Cortex of kidney (tissue), 1 donor: ENCODE results near the gene TGM2.

Experiments used
- DNase-seq: peaks from one replicate; lab custom pipeline; 2025; lab: John Stamatoyannopoulos, UW

Gene TGM2

GRCh38 chr20:38132156-38132909 lies 32.7 kb downstream of the TGM2 start:
- DNase-seq = no peak

- no peak for DNase-seq
These were observed 33.4 kb downstream of the TGM2 start for GRCh38 chr20:38131588-38132121.

DNA sequence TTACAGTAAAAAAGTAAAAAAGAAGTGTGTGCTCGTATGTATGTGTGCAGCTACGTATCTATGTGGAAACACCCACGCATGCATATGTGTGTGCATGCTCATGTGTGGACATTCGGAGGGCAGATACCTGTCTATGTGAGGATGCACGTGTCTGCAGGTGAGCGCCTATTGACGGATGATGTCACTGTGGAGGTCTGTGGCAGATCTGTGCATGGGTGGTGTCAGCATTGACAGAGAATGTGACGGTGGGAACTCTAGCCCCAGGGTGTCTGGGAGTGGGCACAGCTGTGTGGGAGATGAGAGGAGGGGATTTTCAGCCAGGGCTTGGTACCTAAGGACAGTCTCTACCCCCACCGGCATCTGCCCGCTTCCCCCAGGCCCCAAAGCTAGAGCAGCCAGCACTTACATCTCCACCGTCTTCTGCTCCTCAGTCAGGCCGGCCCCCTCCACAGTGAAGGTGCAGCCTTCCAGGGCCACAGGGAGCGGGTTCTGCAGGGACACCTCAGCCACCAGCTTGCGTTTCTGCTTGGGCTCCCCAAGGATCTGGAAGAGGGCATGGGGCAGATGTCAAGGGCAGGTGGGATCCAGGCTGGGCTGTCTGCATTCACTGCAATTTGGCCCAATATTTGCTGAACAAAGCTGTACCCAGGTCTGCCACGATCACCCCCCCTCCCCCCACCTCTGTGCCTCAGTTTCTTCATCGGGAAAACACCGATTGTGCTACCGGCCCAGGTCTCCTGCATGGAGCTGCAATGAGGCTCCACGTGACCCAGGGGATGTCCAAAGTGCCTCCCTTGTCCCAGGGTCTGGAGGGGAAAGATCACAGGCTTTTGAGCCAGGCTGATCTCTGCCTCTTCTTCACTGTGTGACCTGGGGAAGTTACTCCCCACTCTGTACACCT lies 34.1 kb downstream of the TGM2 start:
- DNase-seq = no peak

DNA sequence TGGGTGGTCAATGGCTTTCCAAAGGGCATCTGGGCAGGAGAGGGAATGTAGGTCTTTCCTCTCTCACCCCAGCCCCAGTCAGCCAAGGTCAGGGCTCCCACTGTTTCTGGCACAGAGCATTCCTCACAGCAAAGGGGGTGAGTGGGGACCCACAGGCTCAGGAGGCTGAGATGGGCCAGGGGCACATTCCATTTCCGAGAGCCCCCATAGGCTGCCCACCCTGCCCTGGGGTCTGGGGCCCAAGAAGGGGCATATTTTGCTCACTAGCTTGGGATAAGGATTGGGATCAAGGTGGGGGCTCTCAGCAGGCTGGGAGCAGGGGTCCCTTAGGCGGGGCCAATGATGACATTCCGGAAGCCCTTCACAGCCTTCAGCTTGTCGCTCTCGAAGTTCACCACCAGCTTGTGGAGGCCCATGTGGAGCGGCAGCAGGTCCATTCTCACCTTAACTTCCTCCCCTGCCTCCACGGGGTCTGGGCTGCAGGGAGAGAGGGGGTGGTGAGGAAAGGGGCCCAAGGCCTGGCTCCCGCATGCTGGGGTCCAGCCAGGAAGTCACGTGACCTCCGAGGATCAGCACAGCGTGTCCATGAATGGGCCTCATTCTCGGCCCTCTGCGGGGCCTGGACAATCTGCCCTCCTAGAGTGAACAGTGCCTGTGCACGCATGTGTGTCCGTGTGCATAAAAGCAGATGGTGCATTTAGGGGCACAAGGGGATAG lies 35.0 kb downstream of the TGM2 start:
- no peak for DNase-seq

DNA sequence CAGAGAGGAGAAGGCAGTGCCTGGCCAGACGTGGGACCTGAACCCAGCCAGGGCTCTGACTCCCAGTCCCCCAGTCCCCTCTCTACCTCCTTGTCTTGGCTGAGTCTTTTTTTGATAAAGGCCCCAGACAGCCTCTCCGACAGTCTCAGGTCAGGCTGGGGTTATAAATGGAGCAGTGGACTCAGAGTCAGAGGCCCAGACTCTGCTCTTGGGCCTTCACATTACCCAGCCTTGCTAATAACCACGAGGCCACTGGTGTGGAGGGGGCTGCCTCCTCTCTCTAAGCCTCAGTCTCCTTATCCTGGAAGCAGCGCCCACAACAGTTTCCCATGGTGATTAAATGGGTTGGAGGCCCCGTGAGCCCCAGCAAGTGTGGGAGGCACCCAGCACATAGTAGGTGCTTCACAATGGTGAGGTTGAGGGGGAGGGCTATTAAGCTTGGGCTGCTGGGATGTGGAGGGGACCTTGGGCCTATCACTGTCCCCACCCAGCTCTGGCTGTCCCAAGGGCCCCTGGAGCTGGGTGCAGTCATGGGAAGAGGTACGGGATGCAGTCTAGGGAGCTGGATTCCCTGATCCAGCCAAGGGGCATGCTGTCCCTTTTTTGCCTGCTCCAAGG lies 35.7 kb downstream of the TGM2 start:
- DNase-seq = no peak

DNA sequence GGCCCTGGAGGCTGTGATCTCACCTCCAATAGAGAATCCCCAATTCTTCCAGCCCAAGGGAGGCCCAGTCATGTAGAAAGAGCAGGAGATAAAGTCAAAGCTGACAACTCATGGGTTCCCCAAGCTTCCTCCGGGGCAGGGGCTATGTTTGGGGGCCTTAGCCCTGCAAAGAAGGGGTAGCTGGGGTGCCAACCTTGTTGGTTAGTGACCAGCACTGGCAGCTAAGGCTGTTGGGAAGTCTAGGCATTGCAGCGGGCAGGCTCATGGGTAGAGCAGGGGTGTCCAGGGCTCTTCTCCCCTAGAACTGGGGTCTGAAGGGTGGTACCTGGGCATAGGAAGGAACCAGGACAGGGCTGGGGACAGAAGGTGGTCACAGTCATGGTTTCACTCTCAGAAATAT lies 36.4 kb downstream of the TGM2 start:
- no peak for DNase-seq

- DNase-seq = no peak
These were observed 37.0 kb downstream of the TGM2 start for GRCh38 chr20:38127920-38128528.

- DNase-seq = no peak
These were observed 38.0 kb downstream of the TGM2 start for GRCh38 chr20:38126932-38127621.

- DNase-seq = no peak
These were observed 38.7 kb downstream of the TGM2 start for GRCh38 chr20:38126146-38126921.

DNA sequence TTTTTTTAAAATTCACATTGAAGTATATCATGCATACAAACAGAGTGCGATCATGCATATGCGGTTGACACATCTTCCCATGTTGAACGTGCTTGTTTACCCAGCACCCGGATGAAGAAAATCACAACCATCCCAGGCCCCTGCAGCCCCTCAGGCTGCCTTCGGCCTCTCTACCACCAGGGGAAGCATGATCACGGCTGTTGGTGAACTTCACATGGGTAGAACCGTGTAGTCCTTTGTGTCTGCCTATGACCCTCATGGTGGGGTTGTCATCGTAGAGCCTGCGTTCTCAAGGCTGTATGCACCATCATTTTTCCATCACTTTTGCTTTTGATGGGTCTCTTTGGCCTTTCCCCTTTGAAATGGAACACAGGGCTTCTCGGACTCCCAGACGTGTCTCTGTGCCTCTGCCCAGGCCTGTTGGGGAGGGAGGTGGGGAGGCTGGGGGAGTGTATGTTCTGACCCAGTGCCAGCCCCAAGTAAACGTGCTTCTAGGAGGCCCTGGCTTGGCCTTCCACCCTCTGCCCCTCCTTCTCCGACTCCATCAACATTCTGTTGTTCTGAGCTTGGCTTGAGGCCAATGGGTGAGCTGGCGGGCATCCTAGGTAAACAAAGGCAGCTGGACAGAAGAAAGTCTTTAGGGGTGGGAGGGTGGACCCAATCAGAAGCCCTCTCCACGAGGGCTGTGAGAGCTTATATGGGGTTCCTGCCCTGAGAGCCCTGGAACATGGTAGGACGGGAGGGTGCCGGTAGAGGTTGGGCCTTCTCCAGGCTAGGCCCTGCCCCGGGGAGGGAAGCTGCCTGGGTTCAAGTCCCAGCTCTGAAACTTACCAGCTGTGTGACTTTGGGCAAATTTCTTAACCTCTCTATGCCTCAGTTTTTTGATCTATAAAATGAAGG lies 39.7 kb downstream of the TGM2 start:
- DNase-seq = no peak

GRCh38 chr20:38123021-38123587 lies 42.0 kb downstream of the TGM2 start:
- DNase-seq = no peak

GRCh38 chr20:38121741-38122140 lies 43.3 kb downstream of the TGM2 start:
- no peak for DNase-seq

DNA sequence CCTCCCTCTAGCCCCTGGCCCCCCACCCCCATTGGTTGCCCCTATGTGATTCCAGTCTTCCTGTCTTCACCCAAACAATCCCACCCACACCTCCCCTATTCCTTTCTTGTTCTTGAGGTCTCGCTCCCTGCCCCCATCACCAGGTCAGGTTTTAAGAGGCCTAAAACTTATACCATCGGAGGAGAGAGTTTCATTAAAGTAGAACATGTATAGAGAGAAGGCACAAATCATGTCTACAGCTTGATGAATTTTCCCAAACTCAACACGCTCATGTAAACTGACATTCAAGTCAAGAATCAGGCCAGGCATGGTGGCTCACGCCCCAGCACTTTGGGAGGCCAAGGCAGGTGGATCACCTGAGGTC lies 44.5 kb downstream of the TGM2 start:
- no peak for DNase-seq

- DNase-seq = no peak
These were observed 45.6 kb downstream of the TGM2 start for GRCh38 chr20:38119446-38119845.

DNA sequence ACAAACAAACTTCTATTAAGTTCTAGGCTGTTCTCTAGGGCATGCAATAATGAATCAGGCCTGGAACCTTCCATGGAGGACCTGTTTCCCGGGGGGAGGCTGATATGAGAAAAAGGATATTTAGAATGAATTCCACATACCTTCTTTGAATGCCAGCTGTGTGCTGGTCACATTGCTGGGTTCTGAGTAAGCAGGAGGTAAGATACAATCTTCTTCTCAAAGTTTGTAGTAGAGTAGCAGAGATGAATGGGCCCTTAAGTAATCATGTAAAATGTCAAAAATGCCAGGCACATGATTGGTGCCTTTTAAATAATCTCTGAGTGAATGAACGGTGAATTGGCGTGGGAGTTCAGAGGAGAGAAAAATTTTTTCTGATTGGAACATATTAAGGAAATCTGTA lies 47.4 kb downstream of the TGM2 start:
- no peak for DNase-seq

DNA sequence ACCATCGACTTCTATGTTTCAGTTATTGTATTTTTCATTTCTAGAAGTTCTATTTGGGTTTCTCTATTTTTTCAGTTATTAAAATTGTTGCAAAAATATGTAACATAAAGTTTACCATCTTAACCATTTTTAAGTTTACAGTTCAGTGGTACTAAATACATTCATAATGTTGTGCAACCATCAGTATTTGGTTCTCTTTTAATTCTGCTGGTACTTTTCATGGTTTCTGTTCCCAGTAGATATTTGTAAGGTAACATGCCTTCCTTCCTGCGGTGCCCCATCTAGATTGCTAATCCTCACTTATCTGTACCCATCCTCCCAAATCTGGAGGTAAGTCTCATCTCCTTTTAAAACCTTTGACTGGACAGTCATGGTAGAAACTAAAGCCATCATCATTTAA lies 47.9 kb downstream of the TGM2 start:
- no peak for DNase-seq

GRCh38 chr20:38116409-38117165 lies 48.5 kb downstream of the TGM2 start:
- no peak for DNase-seq

DNA sequence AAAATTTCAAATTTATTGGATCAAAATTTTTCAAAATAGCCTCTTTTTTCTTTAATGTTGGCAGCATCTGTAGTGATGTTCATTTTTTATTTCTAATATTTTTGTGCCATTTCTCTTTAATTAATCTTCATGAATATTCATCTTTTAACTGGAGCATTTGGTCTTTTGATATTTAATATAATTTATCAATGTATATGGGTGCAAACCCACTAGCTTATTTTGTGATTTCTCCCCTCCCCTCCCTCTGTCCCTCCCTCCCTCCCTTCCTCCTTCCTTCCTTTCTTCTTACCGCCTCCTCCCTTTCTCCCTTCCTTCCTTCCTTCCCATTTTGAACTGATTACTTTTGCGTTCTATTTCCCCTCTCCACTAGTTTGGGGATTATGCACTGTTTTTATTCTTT lies 49.2 kb downstream of the TGM2 start:
- no peak for DNase-seq
